Panc1 (cell line): ENCODE results near the gene YIPF1.

Experiments
- CTCF ChIP-seq: fragments of 450-650 bp; IDR thresholded peaks from 2 replicates; pipeline ENCODE4 v1.5.1; 2017; ENCODE audit warnings: mild to moderate bottlenecking
- POLR2AphosphoS5 ChIP-seq: IDR thresholded peaks from 2 replicates; pipeline ENCODE4 v1.6.1; 2012; ENCODE audit warnings: mild to moderate bottlenecking, low read depth, low read length, moderate library complexity

- TF ChIP-seq CTCF (no peak), POLR2AphosphoS5 (no peak)
These were observed 81.7 kb downstream of the YIPF1 start for GRCh38 chr1:53807916-53808315.
